ENCODE measurements around the gene TOM1L2. TPM values are rescaled to one million over a fixed set of nuclear protein-coding genes. Genes with fewer than 3 reads are reported as not detected.

Gene TOM1L2
- polyA plus RNA-seq, 1 experiment: 25.5 TPM

- peaks cover 5% of the 10 kb centered on the region; the same call in 1 of the 2 replicates for H3K9me3 ChIP-seq (ENCODE audit: control insufficient read depth, insufficient read depth, low read length)
- TF ChIP-seq CTCF (IDR thresholded peaks at IDR 0.05; ENCODE audit: low read depth, low read length): no peak
- no peak overlapping the region for H3K27ac ChIP-seq (ENCODE audit: low read depth, low read length)
- ChIA-PET POLR2A (no interaction called here), CTCF (no interaction called here)
- no peak overlapping the region for H3K4me3 ChIP-seq (ENCODE audit: low read depth, low read length)
- H3K27me3 ChIP-seq (ENCODE audit: control insufficient read depth, insufficient read depth, low read length): no peaks in the 10 kb centered on the region
- DNase-seq (ENCODE audit: low read depth, low spot score): no peak
These were observed 157.8 kb downstream of the TOM1L2 start for GRCh38 chr17:17814162-17815061.

DNA sequence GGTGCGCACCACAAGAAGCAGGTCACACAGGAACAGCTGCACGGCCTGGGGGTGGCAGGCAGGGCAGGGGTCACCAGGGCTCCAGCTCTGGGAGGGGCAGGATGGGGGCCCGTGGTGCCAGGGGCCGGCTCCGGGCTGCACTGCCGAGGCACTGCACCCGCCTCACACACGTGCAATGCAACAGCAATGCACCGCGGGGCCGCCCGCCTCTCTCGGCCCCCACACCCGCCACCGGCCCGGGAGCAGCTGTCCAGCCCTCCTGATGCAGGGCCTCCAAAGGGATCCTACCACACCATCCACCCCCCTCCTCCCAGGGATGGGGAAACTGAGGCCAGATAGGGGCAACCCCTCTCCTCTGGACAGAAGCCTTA, 158.5 kb downstream of the TOM1L2 start:
- no peaks in the 10 kb centered on the region for H3K27me3 ChIP-seq (ENCODE audit: control insufficient read depth, insufficient read depth, low read length)
- ChIA-PET CTCF (interaction anchor here (2.8 to 3.1 kb wide), 2 partner anchors 44 to 46 kb away, joined by 12 to 19 read pairs; no protein-coding TSS in a partner anchor), POLR2A (no interaction called here)
- no peak overlapping the region for H3K27ac ChIP-seq (ENCODE audit: low read depth, low read length)
- peaks cover 5% of the 10 kb centered on the region; the same call in 1 of the 2 replicates for H3K9me3 ChIP-seq (ENCODE audit: control insufficient read depth, insufficient read depth, low read length)
- TF ChIP-seq CTCF (IDR thresholded peaks at IDR 0.05; ENCODE audit: low read depth, low read length): no peak
- no peak overlapping the region for H3K4me3 ChIP-seq (ENCODE audit: low read depth, low read length)
- DNase-seq (ENCODE audit: low read depth, low spot score): no peak

GRCh38 chr17:17813055-17813724, 159.0 kb downstream of the TOM1L2 start:
- no peaks in the 10 kb centered on the region for H3K27me3 ChIP-seq (ENCODE audit: control insufficient read depth, insufficient read depth, low read length)
- ChIA-PET CTCF (interaction anchor here (0.8 to 3.1 kb wide), 9 partner anchors 8 to 221 kb away, joined by 3 to 20 read pairs (median 7); no protein-coding TSS in a partner anchor), POLR2A (interaction anchor here (1.1 kb wide), 1 partner anchor 23 kb away, joined by 4 read pairs; the partner anchor contains the start of gene SREBF1)
- H3K27ac ChIP-seq (ENCODE audit: low read depth, low read length): no peak overlapping the region
- DNase-seq (ENCODE audit: low read depth, low spot score): no peak
- peaks cover 5% of the 10 kb centered on the region; the same call in 1 of the 2 replicates for H3K9me3 ChIP-seq (ENCODE audit: control insufficient read depth, insufficient read depth, low read length)
- TF ChIP-seq CTCF (IDR thresholded peaks at IDR 0.05; ENCODE audit: low read depth, low read length): no peak
- no peak overlapping the region for H3K4me3 ChIP-seq (ENCODE audit: low read depth, low read length)

DNA sequence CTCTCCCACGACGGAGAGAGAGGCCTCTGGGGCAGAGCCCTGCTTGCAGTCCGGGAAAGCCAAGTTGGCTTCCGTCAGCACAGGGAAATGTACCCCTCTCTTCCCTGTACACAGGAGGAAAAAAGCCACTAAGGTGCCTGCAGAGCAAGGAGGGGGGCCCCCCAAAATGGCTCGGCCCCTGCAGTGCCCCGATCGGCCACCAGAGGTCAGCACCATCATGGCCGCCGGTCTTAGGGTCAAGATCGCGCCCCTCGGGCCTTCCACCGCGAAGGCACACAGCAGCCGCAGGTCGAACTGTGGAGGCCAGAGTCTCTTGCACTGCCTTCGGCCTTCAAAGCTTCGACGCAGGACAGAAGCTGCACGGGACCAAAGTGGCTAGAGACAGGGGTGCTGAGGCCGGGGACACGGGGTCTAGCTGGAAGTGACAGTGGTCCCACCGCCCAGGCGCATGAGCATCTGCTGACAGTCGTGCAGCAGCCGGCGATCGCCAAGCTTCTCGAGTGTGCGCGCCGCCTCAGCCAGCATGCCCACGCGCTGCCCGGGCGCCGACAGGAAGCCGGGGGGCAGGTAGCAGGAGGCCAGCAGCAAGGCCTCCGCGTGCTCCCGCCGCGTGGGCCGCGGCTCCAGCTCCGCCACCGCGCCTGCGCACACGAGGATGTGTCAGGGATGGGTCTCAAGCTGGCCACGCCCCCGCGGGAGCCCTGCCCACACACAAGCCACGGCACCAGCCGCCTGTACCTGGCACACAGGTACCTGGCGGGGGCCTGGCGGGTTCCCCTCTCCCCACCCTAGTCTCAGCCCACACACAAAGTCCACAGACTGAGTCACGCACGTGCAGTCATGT, 159.8 kb downstream of the TOM1L2 start:
- CTCF ChIA-PET: interaction anchor here (0.5 to 3.1 kb wide), 14 partner anchors 9 to 223 kb away, joined by 3 to 20 read pairs (median 5); no protein-coding TSS in a partner anchor
- no peak for DNase-seq (ENCODE audit: low read depth, low spot score)
- TF ChIP-seq CTCF (IDR thresholded peaks at IDR 0.05; ENCODE audit: low read depth, low read length): peak; percentile 99
- Histone ChIP-seq H3K27ac (ENCODE audit: low read depth, low read length) (no peak overlapping the region), H3K9me3 (ENCODE audit: control insufficient read depth, insufficient read depth, low read length) (peaks cover 5% of the 10 kb centered on the region; the same call in 1 of the 2 replicates), H3K4me3 (ENCODE audit: low read depth, low read length) (no peak overlapping the region), H3K27me3 (ENCODE audit: control insufficient read depth, insufficient read depth, low read length) (no peaks in the 10 kb centered on the region)
- POLR2A ChIA-PET: interaction anchor here (1.1 kb wide), 1 partner anchor 24 kb away, joined by 4 read pairs; the partner anchor contains the start of gene SREBF1

Data from AG04450 (cell line).